ENCODE data around the gene TMA7.
A peak's percentile ranks its signal among the peaks of the same experiment; 100 is the strongest.

Gene TMA7

GRCh38 chr3:48409291-48410201 lies 30.5 kb upstream of the TMA7 start:
- peak in 1 of 2 donors; percentile 8 for DNase-seq

- no peak for DNase-seq
Observed at GRCh38 chr3:48410205-48411040, 29.6 kb upstream of the TMA7 start.

- DNase-seq: no peak
Observed at GRCh38 chr3:48411041-48411588, 28.9 kb upstream of the TMA7 start.

- no peak for DNase-seq
Observed at GRCh38 chr3:48411606-48412374, 28.3 kb upstream of the TMA7 start.

- no peak for DNase-seq
Observed at GRCh38 chr3:48412375-48413001, 27.6 kb upstream of the TMA7 start.

- no peak for DNase-seq
Observed at GRCh38 chr3:48413086-48413485, 27.0 kb upstream of the TMA7 start.

- no peak for DNase-seq
Observed at GRCh38 chr3:48413611-48414010, 26.4 kb upstream of the TMA7 start.

GRCh38 chr3:48414376-48415250 lies 25.4 kb upstream of the TMA7 start:
- no peak for DNase-seq

- DNase-seq: no peak
Observed at GRCh38 chr3:48415251-48415953, 24.7 kb upstream of the TMA7 start.

- DNase-seq: no peak
Observed at GRCh38 chr3:48416091-48416505, 24.0 kb upstream of the TMA7 start.

- DNase-seq: no peak
Observed at GRCh38 chr3:48416546-48416945, 23.5 kb upstream of the TMA7 start.

- no peak for DNase-seq
Observed at GRCh38 chr3:48417529-48418108, 22.4 kb upstream of the TMA7 start.

GRCh38 chr3:48418140-48418539 lies 21.9 kb upstream of the TMA7 start:
- DNase-seq: no peak

GRCh38 chr3:48418651-48419050 lies 21.4 kb upstream of the TMA7 start:
- DNase-seq: no peak

GRCh38 chr3:48419149-48419548 lies 20.9 kb upstream of the TMA7 start:
- DNase-seq: no peak

GRCh38 chr3:48419597-48419996 lies 20.5 kb upstream of the TMA7 start:
- DNase-seq: no peak

- no peak for DNase-seq
Observed at GRCh38 chr3:48420561-48420960, 19.5 kb upstream of the TMA7 start.

- no peak for DNase-seq
Observed at GRCh38 chr3:48422272-48422671, 17.8 kb upstream of the TMA7 start.

- DNase-seq: no peak
Observed at GRCh38 chr3:48422681-48423080, 17.4 kb upstream of the TMA7 start.

- no peak for DNase-seq
Observed at GRCh38 chr3:48423241-48423882, 16.7 kb upstream of the TMA7 start.
